ENCODE data around the gene MCCD1. TPM values are rescaled to one million over a fixed set of nuclear protein-coding genes. Genes with fewer than 3 reads are reported as not detected.

MCCD1 gene
- not detected in 5 replicates for total RNA-seq (2022; extraction: Qiagen RNA extraction)

GRCh38 chr6:31528821-31529328, at the start of gene MCCD1:
Gene MCCD1, plus strand, starts transcription at chr6:31528962. Its CDS starts 53 bp downstream, at chr6:31529015.

GRCh38 chr6:31497531-31498476, 31.0 kb upstream of the MCCD1 start, which contains the start of gene MICB:
Gene MICB, plus strand, starts transcription at chr6:31498145. Its CDS starts 49 bp downstream, at chr6:31498194.

GRCh38 chr6:31541658-31542521, 13.1 kb downstream of the MCCD1 start, which contains the start of gene DDX39B:
Gene DDX39B, minus strand, starts transcription at chr6:31542003. Its CDS starts 1,471 bp downstream, at chr6:31540532.

GRCh38 chr6:31546339-31546957, 17.7 kb downstream of the MCCD1 start, which contains the start of gene ATP6V1G2:
Gene ATP6V1G2, minus strand, starts transcription at chr6:31546608. Its CDS starts 49 bp downstream, at chr6:31546559.

GRCh38 chr6:31546958-31547726, 18.4 kb downstream of the MCCD1 start, which contains the start of gene NFKBIL1:
Gene NFKBIL1, plus strand, starts transcription at chr6:31547608. Its CDS starts 87 bp downstream, at chr6:31547695.

GRCh38 chr6:31572041-31572911, 43.5 kb downstream of the MCCD1 start, which contains the start of gene LTA:
Gene LTA, plus strand, starts transcription at chr6:31572289. Its CDS starts 454 bp downstream, at chr6:31572743.

GRCh38 chr6:31575335-31575901, 46.7 kb downstream of the MCCD1 start, which contains the start of gene TNF:
Gene TNF, plus strand, starts transcription at chr6:31575565. Its CDS starts 177 bp downstream, at chr6:31575742.

Other genes with a start within 250 kb of the MCCD1 start
- gene HLA-B, start 171.8 kb upstream of the MCCD1 start, total RNA-seq (2022; extraction: Qiagen RNA extraction): 22.1 to 33.1 TPM (median 23.8 TPM) in 5 replicates
- gene MICA, start 125.4 kb upstream of the MCCD1 start, total RNA-seq (2022; extraction: Qiagen RNA extraction): 26.9 to 30.3 TPM (median 28.5 TPM) in 5 replicates
- 6.0 to 8.1 TPM (median 7.5 TPM) in 5 replicates for gene MICB, start 30.8 kb upstream of the MCCD1 start, total RNA-seq (2022; extraction: Qiagen RNA extraction)
- 336 to 391 TPM (median 386 TPM) in 5 replicates for gene DDX39B, start 13.0 kb downstream of the MCCD1 start, total RNA-seq (2022; extraction: Qiagen RNA extraction)
- 0.35 to 0.98 TPM (median 0.50 TPM) in 5 replicates for gene ATP6V1G2, start 17.6 kb downstream of the MCCD1 start, total RNA-seq (2022; extraction: Qiagen RNA extraction)
- gene NFKBIL1, start 18.6 kb downstream of the MCCD1 start, total RNA-seq (2022; extraction: Qiagen RNA extraction): 9.0 to 12.4 TPM (median 11.7 TPM) in 5 replicates
- gene LTA, start 43.3 kb downstream of the MCCD1 start, total RNA-seq (2022; extraction: Qiagen RNA extraction): 0.10 to 0.16 TPM (median 0.12 TPM) in 3 of 5 replicates, not detected in the others
- gene TNF, start 46.6 kb downstream of the MCCD1 start, total RNA-seq (2022; extraction: Qiagen RNA extraction): 0.07 to 0.15 TPM (median 0.14 TPM) in 3 of 5 replicates, not detected in the others
- gene LTB, start 53.5 kb downstream of the MCCD1 start, total RNA-seq (2022; extraction: Qiagen RNA extraction): 0.35 to 0.88 TPM (median 0.51 TPM) in 5 replicates
- gene LST1, start 57.3 kb downstream of the MCCD1 start, total RNA-seq (2022; extraction: Qiagen RNA extraction): 0.16 to 0.36 TPM in 2 of 5 replicates, not detected in the others
- not detected in 5 replicates for gene NCR3, start 64.0 kb downstream of the MCCD1 start, total RNA-seq (2022; extraction: Qiagen RNA extraction)
- gene AIF1, start 86.3 kb downstream of the MCCD1 start, total RNA-seq (2022; extraction: Qiagen RNA extraction): not detected in 5 replicates
- gene PRRC2A, start 91.8 kb downstream of the MCCD1 start, total RNA-seq (2022; extraction: Qiagen RNA extraction): 68.4 to 87.7 TPM (median 84.8 TPM) in 5 replicates
- gene BAG6, start 123.7 kb downstream of the MCCD1 start, total RNA-seq (2022; extraction: Qiagen RNA extraction): 106 to 148 TPM (median 138 TPM) in 5 replicates
- 2.8 to 3.7 TPM (median 2.9 TPM) in 5 replicates for gene APOM, start 126.9 kb downstream of the MCCD1 start, total RNA-seq (2022; extraction: Qiagen RNA extraction)
- gene C6orf47, start 131.8 kb downstream of the MCCD1 start, total RNA-seq (2022; extraction: Qiagen RNA extraction): 11.1 to 12.4 TPM (median 11.6 TPM) in 5 replicates
- 10.2 to 12.1 TPM (median 11.4 TPM) in 5 replicates for gene GPANK1, start 136.0 kb downstream of the MCCD1 start, total RNA-seq (2022; extraction: Qiagen RNA extraction)
- gene CSNK2B, start 137.1 kb downstream of the MCCD1 start, total RNA-seq (2022; extraction: Qiagen RNA extraction): 167 to 177 TPM (median 171 TPM) in 5 replicates
- 2.1 to 5.7 TPM (median 3.8 TPM) in 5 replicates for gene LY6G5B, start 141.0 kb downstream of the MCCD1 start, total RNA-seq (2022; extraction: Qiagen RNA extraction)
- 0.92 to 1.6 TPM (median 1.1 TPM) in 5 replicates for gene LY6G5C, start 152.1 kb downstream of the MCCD1 start, total RNA-seq (2022; extraction: Qiagen RNA extraction)
- gene ABHD16A, start 174.4 kb downstream of the MCCD1 start, total RNA-seq (2022; extraction: Qiagen RNA extraction): 11.3 to 19.8 TPM (median 18.4 TPM) in 5 replicates
- gene LY6G6F, start 177.9 kb downstream of the MCCD1 start, total RNA-seq (2022; extraction: Qiagen RNA extraction): not detected in 5 replicates
- gene LY6G6D, start 186.4 kb downstream of the MCCD1 start, total RNA-seq (2022; extraction: Qiagen RNA extraction): not detected in 5 replicates
- 0.21 to 0.24 TPM (median 0.23 TPM) in 3 of 5 replicates, not detected in the others for gene LY6G6C, start 192.8 kb downstream of the MCCD1 start, total RNA-seq (2022; extraction: Qiagen RNA extraction)
- gene MPIG6B, start 194.4 kb downstream of the MCCD1 start, total RNA-seq (2022; extraction: Qiagen RNA extraction): not detected in 5 replicates
- 28.3 to 32.5 TPM (median 31.8 TPM) in 5 replicates for gene DDAH2, start 200.3 kb downstream of the MCCD1 start, total RNA-seq (2022; extraction: Qiagen RNA extraction)
- gene CLIC1, start 207.6 kb downstream of the MCCD1 start, total RNA-seq (2022; extraction: Qiagen RNA extraction): 471 to 496 TPM (median 485 TPM) in 5 replicates
- 11.8 to 15.5 TPM (median 13.1 TPM) in 5 replicates for gene MSH5, start 211.0 kb downstream of the MCCD1 start, total RNA-seq (2022; extraction: Qiagen RNA extraction)
- gene SAPCD1, start 233.7 kb downstream of the MCCD1 start, total RNA-seq (2022; extraction: Qiagen RNA extraction): 2.6 to 5.2 TPM (median 4.3 TPM) in 5 replicates
- 0.72 to 2.2 TPM (median 1.4 TPM) in 5 replicates for gene VWA7, start 248.4 kb downstream of the MCCD1 start, total RNA-seq (2022; extraction: Qiagen RNA extraction)